Sigmoid colon (tissue), 7 donors: Measurements from ENCODE around the gene EPN3. TPM values are rescaled to one million over a fixed set of nuclear protein-coding genes. Genes with fewer than 3 reads are reported as not detected.

Experiments
- DNase-seq: peaks from one replicate; pipeline ENCODE4 v3.0.0-alpha.2; 2019
- H3K27ac ChIP-seq, 4 donors: fragments of 200-600 bp; sonication (generic); one replicate each; pipeline ENCODE4 v1.5.1; 2016 to 2019; ENCODE audit warnings: mild to moderate bottlenecking in 1 of 4
- H3K27me3 ChIP-seq, 3 donors: fragments of 200-600 bp; sonication (generic); one replicate each; pipeline ENCODE4 v1.5.1; 2019; ENCODE audit warnings: mild to moderate bottlenecking in 1 of 3
- H3K36me3 ChIP-seq, 4 donors: fragments of 200-600 bp; sonication (generic); one replicate each; pipeline ENCODE4 v1.5.1; 2016 to 2019
- H3K4me1 ChIP-seq, 4 donors: fragments of 200-600 bp; sonication (generic); one replicate each; pipeline ENCODE4 v1.5.1; 2017 to 2019
- H3K4me3 ChIP-seq, 4 donors: fragments of 200-600 bp; sonication (generic); one replicate each; pipeline ENCODE4 v1.5.1; 2017 to 2019; ENCODE audit warnings: mild to moderate bottlenecking in 2 of 4, moderate library complexity in 1 of 4
- H3K9me3 ChIP-seq, 4 donors: fragments of 200-600 bp in 3 of 4; sonication (generic) in 3 of 4; one replicate each; pipeline versions ENCODE4 v1.5.1 to v1.6.1; 2013 to 2019
- CTCF ChIP-seq, 4 experiments: fragments of 450-650 bp in 3 of 4; fragments of 200-600 bp in 1 of 4; IDR thresholded peaks; one replicate each; pipeline ENCODE4 v1.5.1; 2016 to 2019; ENCODE audit warnings: antibody characterized with exemption in 4 of 4, mild to moderate bottlenecking in 3 of 4, moderate library complexity in 2 of 4
- EP300 ChIP-seq, 4 donors: sonication (generic); formaldehyde crosslinking; IDR thresholded peaks; one replicate each; pipeline ENCODE4 v1.6.1; 2017; ENCODE audit warnings: antibody characterized with exemption in 4 of 4
- POLR2A ChIP-seq, 2 donors: fragments of 450-650 bp; IDR thresholded peaks; one replicate each; pipeline ENCODE4 v1.6.1; 2016; ENCODE audit warnings: antibody characterized with exemption in 2 of 2, mild to moderate bottlenecking in 2 of 2, moderate library complexity in 2 of 2
- POLR2AphosphoS5 ChIP-seq, 4 donors: sonication (generic); formaldehyde crosslinking; IDR thresholded peaks; one replicate each; pipeline ENCODE4 v1.6.1; 2017; ENCODE audit warnings: antibody characterized with exemption in 4 of 4
- WGBS, 2 donors: extraction: QIAGEN DNeasy Blood & Tissue Kit; methylation state at CpG; one replicate each; pipeline ENCODE4 v1.1.7; 2013; 5-methylcytosine and 5-hydroxymethylcytosine counted together
- intact Hi-C: fragments of 100-400 bp; cut with DNase I; formaldehyde crosslinking; loops from one replicate; pipeline ENCODE4 v1.15.1; 2023
- polyA plus RNA-seq, 3 donors: library from polyadenylated mRNA; stranded (reverse); fragments of 200-250 nt; gene quantifications; one replicate each; pipeline ENCODE4 v1.2.3, GENCODE V29; 2013
- total RNA-seq, 4 donors: library from RNA; depleted of rRNA; stranded (reverse); fragments of >200 nt; gene quantifications; one replicate each; pipeline ENCODE4 v1.1.0, GENCODE V29; 2016
- donor health status: healthy with polysubstance abuse.
- donor health status: Bipolar disorder and iron deficiency.
- donor health status: healthy.

The EPN3 gene
- total and polyA plus RNA-seq, 7 donors, result 23.4 to 31.7 (median 29.5) TPM; not detected in 4

GRCh38 chr17:50542795-50543774 lies 10.6 kb downstream of the EPN3 start:
- Histone ChIP-seq H3K4me1 (peaks cover 0 to 33% (median 27%) of the 10 kb centered on the region in 4 donors), H3K27ac (peak overlapping the region in 2 of 4 donors; percentile 72), H3K27me3 (no peaks in the 10 kb centered on the region), H3K36me3 (no peaks in the 10 kb centered on the region), H3K4me3 (peak overlapping the region in 2 of 4 donors; percentile 57 to 62), H3K9me3 (no peaks in the 10 kb centered on the region)
- intact Hi-C loops, result loop anchor here (10.0 kb wide), 3 partner anchors 242 to 612 kb away; partner anchors contain the start of gene NME1
- no peak for DNase-seq
- WGBS, 2 donors, result 20 to 74% methylated on average over 16 of the region's 16 CpGs
- TF ChIP-seq POLR2A (IDR thresholded peaks at IDR 0.05) (no peak), CTCF (IDR thresholded peaks at IDR 0.05) (no peak), EP300 (IDR thresholded peaks at IDR 0.05) (no peak), POLR2AphosphoS5 (IDR thresholded peaks at IDR 0.05) (no peak)

DNA sequence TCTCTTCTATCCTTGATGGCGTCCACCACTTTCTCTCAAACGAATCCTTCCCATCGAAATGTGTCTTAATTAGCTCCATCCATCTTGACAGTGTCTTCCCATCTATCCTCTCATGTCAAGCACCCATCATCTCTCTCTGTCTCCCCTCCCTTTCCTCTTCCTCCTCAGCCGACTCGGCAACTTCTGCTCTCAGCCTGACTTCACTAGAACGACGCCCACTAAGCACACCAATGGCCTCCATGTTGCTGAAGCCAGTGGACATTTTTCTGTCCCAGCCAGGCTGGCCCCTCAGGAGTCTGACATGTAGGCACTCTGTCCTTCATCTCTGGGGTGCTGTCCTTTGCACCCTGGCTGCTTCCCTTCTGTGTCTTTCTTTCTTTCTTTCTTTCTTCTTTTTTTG lies 12.0 kb downstream of the EPN3 start:
- H3K36me3 ChIP-seq, result peaks cover 0 to 8% (median 2%) of the 10 kb centered on the region in 4 donors
- 65 to 76% methylated on average over 7 of the region's 7 CpGs for WGBS, 2 donors
- intact Hi-C loops, result loop anchor here (10.0 kb wide), 3 partner anchors 240 to 610 kb away; partner anchors contain the start of gene NME1
- no peaks in the 10 kb centered on the region for H3K27me3 ChIP-seq
- TF ChIP-seq POLR2A (IDR thresholded peaks at IDR 0.05) (no peak), POLR2AphosphoS5 (IDR thresholded peaks at IDR 0.05) (no peak), EP300 (IDR thresholded peaks at IDR 0.05) (no peak), CTCF (IDR thresholded peaks at IDR 0.05) (no peak)
- no peak for DNase-seq
- H3K4me3 ChIP-seq, result no peak overlapping the region
- H3K4me1 ChIP-seq, result peaks cover 0 to 36% (median 28%) of the 10 kb centered on the region in 4 donors
- H3K27ac ChIP-seq, result no peak overlapping the region
- no peaks in the 10 kb centered on the region for H3K9me3 ChIP-seq

GRCh38 chr17:50545311-50545710 lies 12.8 kb downstream of the EPN3 start:
- DNase-seq, result no peak
- no peaks in the 10 kb centered on the region for H3K9me3 ChIP-seq
- H3K27ac ChIP-seq, result no peak overlapping the region
- H3K36me3 ChIP-seq, result peaks cover 0 to 12% (median 4%) of the 10 kb centered on the region in 4 donors
- H3K27me3 ChIP-seq, result no peaks in the 10 kb centered on the region
- H3K4me3 ChIP-seq, result no peak overlapping the region
- intact Hi-C loops, result loop anchor here (10.0 kb wide), 3 partner anchors 239 to 609 kb away; partner anchors contain the start of gene NME1
- H3K4me1 ChIP-seq, result peaks cover 0 to 36% (median 28%) of the 10 kb centered on the region in 4 donors
- 10 to 47% methylated on average over 8 of the region's 8 CpGs for WGBS, 2 donors
- TF ChIP-seq CTCF (IDR thresholded peaks at IDR 0.05) (no peak), EP300 (IDR thresholded peaks at IDR 0.05) (no peak), POLR2AphosphoS5 (IDR thresholded peaks at IDR 0.05) (no peak), POLR2A (IDR thresholded peaks at IDR 0.05) (no peak)

DNA sequence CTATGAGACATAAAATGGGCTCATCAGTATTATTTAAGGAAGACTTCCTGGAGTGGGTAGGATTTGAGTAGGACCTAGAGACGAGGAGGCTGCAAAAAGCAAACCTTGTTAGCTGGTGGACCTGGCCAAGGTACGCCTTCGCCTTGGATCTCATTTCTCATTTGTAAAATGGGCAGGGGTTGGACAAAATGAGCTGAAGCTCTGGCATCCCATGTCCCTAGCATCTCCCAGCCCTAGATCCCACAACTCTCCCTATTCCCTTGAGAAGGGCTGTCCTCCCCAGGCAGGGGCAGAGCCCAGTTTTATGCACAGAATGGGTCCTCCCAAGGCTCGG lies 14.1 kb downstream of the EPN3 start:
- H3K9me3 ChIP-seq, result no peaks in the 10 kb centered on the region
- intact Hi-C loops, result loop anchor here (1.0 to 10.0 kb wide), 6 partner anchors 80 to 608 kb away; partner anchors contain the start of gene NME1
- WGBS, 2 donors, result 48 to 49% methylated on average over 4 of the region's 4 CpGs
- DNase-seq, result no peak
- H3K4me1 ChIP-seq, result peaks cover 0 to 36% (median 24%) of the 10 kb centered on the region in 4 donors
- peak overlapping the region; percentile 82 to 88 (median 84) for H3K27ac ChIP-seq
- peak overlapping the region; percentile 39 to 75 (median 64) for H3K4me3 ChIP-seq
- no peaks in the 10 kb centered on the region for H3K27me3 ChIP-seq
- TF ChIP-seq EP300 (IDR thresholded peaks at IDR 0.05) (no peak), POLR2A (IDR thresholded peaks at IDR 0.05) (no peak), CTCF (IDR thresholded peaks at IDR 0.05) (no peak), POLR2AphosphoS5 (IDR thresholded peaks at IDR 0.05) (no peak)
- peaks cover 0 to 23% (median 4%) of the 10 kb centered on the region in 4 donors for H3K36me3 ChIP-seq
